ENCODE data around the gene ARL6IP5. TPM values are rescaled to one million over a fixed set of nuclear protein-coding genes. Genes with fewer than 3 reads are reported as not detected.

The ARL6IP5 gene
- total RNA-seq, 1 donor = 177 TPM

- no peak overlapping the region for H3K4me3 ChIP-seq (ENCODE audit: low read depth, low read length)
- DNase-seq (ENCODE audit: low read depth) = no peak
- TF ChIP-seq CTCF (IDR thresholded peaks at IDR 0.05; ENCODE audit: insufficient read depth, low read length) = no peak
These were observed 60.0 kb downstream of the ARL6IP5 start for GRCh38 chr3:69144631-69145245.

DNA sequence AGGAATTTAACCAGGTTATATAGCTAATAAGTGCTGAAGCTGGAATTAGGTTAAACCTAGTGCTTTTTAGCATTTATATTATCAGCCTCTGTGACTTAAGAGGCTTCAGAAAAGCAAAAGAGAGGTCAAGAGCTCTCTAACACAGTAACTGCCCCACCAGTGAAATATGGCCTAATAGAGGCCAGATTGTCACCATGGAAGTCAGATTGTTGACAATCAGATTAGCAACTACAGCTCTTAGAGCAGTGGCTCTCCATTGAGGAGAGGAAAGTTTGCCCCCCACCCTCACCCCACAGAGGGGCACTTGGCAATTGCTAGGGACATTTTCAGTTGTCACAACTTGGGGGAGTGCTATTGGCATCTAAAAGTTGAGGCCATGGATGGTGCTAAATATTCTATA, 61.0 kb downstream of the ARL6IP5 start:
- DNase-seq (ENCODE audit: low read depth) = no peak
- TF ChIP-seq CTCF (IDR thresholded peaks at IDR 0.05; ENCODE audit: insufficient read depth, low read length) = no peak
- H3K4me3 ChIP-seq (ENCODE audit: low read depth, low read length) = no peak overlapping the region

DNA sequence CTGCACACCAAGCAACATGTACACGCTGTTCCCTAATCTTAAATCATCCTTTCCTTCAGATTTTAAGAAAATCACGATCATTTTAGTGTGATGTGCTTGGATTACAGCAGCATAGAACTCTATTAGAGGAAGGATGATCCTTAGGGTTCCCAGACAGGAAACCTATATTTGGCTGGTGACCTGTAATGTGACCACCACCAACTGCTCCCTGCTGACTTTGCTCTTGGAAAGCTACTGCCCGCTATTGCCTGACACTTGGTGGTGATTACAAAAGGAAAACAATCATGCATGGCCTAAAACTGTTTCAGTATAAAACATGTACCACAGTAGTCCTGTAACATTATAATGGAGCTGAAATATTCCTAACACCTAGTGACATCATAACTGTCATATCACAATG, 64.8 kb downstream of the ARL6IP5 start:
- H3K4me3 ChIP-seq (ENCODE audit: low read depth, low read length) = no peak overlapping the region
- DNase-seq (ENCODE audit: low read depth) = no peak
- TF ChIP-seq CTCF (IDR thresholded peaks at IDR 0.05; ENCODE audit: insufficient read depth, low read length) = no peak

Small RNA genes lying within 50 kb of the gene (small RNA-seq; reads per million reads assigned to genes)
- 0.25 reads per million for gene MIR3136

Other genes with a start within 250 kb of the ARL6IP5 start
- gene TAFA4, start 152.4 kb upstream of the ARL6IP5 start, total RNA-seq (ENCODE audit: low replicate concordance) = not detected in 2 replicates
- 26.7 and 41.6 TPM in 2 replicates for gene EOGT, start 71.3 kb upstream of the ARL6IP5 start, total RNA-seq (ENCODE audit: low replicate concordance)
- 41.0 and 50.9 TPM in 2 replicates for gene TMF1, start 32.6 kb upstream of the ARL6IP5 start, total RNA-seq (ENCODE audit: low replicate concordance)
- gene UBA3, start 4.6 kb upstream of the ARL6IP5 start, total RNA-seq (ENCODE audit: low replicate concordance) = 46.4 and 76.9 TPM in 2 replicates
- gene LMOD3, start 37.7 kb downstream of the ARL6IP5 start, total RNA-seq (ENCODE audit: low replicate concordance) = not detected in 2 replicates

All from fibroblast of the aortic adventitia (primary cell).